SK-N-SH treated with all-trans-retinoic acid at 6 μM for 48 hours (cell line): Measurements from ENCODE around the gene ACADSB.

ENCODE experiments used
- ATAC-seq: fragments of 200-7000 bp; cut with Tn5 transposase; 3 replicates; pipeline ENCODE4 v1.9.1; 2020; ENCODE audit warnings: mild to moderate bottlenecking, moderate library complexity
- ARNTL ChIP-seq: fragments of 450-650 bp; formaldehyde crosslinking; IDR thresholded peaks from 2 replicates; pipeline ENCODE4 v1.5.0; 2020; ENCODE audit warnings: low read depth, mild to moderate bottlenecking, moderate library complexity, borderline replicate concordance
- BACH2 ChIP-seq: fragments of 250-450 bp; sonication (Bioruptor Pico); IDR thresholded peaks from 2 replicates; pipeline ENCODE4 v1.9.0; 2021; ENCODE audit warnings: mild to moderate bottlenecking, borderline replicate concordance
- ESRRG ChIP-seq: fragments of 250-450 bp; sonication (Bioruptor Pico); IDR thresholded peaks from 2 replicates; pipeline ENCODE4 v1.6.1; 2021; ENCODE audit warnings: mild to moderate bottlenecking
- GLIS3 ChIP-seq: fragments of 250-450 bp; sonication (Bioruptor Pico); IDR thresholded peaks from 2 replicates; pipeline ENCODE4 v1.5.0; 2020; ENCODE audit warnings: mild to moderate bottlenecking, moderate library complexity
- ISL1 ChIP-seq: fragments of 250-450 bp; sonication (Bioruptor Pico); IDR thresholded peaks from 2 replicates; pipeline ENCODE4 v2.1.2; 2022; ENCODE audit warnings: mild to moderate bottlenecking, moderate library complexity
- OSR1 ChIP-seq: fragments of 250-450 bp; sonication (Bioruptor Pico); IDR thresholded peaks from 2 replicates; pipeline ENCODE4 v1.8.0; 2022; ENCODE audit warnings: moderate library complexity, mild to moderate bottlenecking, inconsistent platforms
- PPARA ChIP-seq: fragments of 250-450 bp; sonication (Bioruptor Pico); IDR thresholded peaks from 2 replicates; pipeline ENCODE4 v1.5.0; 2020; ENCODE audit warnings: mild to moderate bottlenecking, borderline replicate concordance
- TCF4 ChIP-seq: fragments of 250-450 bp; sonication (Bioruptor Pico); IDR thresholded peaks from 2 replicates; pipeline ENCODE4 v1.8.0; 2021; ENCODE audit warnings: mild to moderate bottlenecking, moderate library complexity, borderline replicate concordance
- ZC3H10 ChIP-seq: fragments of 250-450 bp; sonication (Bioruptor Pico); IDR thresholded peaks from 2 replicates; pipeline ENCODE4 v1.5.1; 2021; ENCODE audit warnings: mild to moderate bottlenecking, moderate library complexity
- ZFP3 ChIP-seq: fragments of 250-450 bp; sonication (Bioruptor Pico); IDR thresholded peaks from 2 replicates; pipeline ENCODE4 v1.5.0; 2020; ENCODE audit warnings: mild to moderate bottlenecking, moderate library complexity
- ZFP30 ChIP-seq: fragments of 450-650 bp; formaldehyde crosslinking; IDR thresholded peaks from 2 replicates; pipeline ENCODE4 v1.5.0; 2022; ENCODE audit warnings: mild to moderate bottlenecking, moderate library complexity
- ZNF565 ChIP-seq: fragments of 450-650 bp; formaldehyde crosslinking; conservative IDR thresholded peaks from 2 replicates; pipeline ENCODE4 v1.5.0; 2020; ENCODE audit warnings: low read depth, mild to moderate bottlenecking, moderate library complexity
- ZNF70 ChIP-seq: fragments of 450-650 bp; formaldehyde crosslinking; IDR thresholded peaks from 2 replicates; pipeline ENCODE4 v1.5.0; 2020; ENCODE audit warnings: mild to moderate bottlenecking, moderate library complexity
- ZNF8 ChIP-seq: fragments of 450-650 bp; formaldehyde crosslinking; IDR thresholded peaks from 2 replicates; pipeline ENCODE4 v1.5.0; 2020; ENCODE audit warnings: mild to moderate bottlenecking, moderate library complexity
- TF ChIP-seq, protein P1 (sequence below): fragments of 250-450 bp; sonication (Bioruptor Pico); IDR thresholded peaks from 2 replicates; pipeline ENCODE4 v1.8.0; 2020; ENCODE audit warnings: mild to moderate bottlenecking, moderate library complexity, borderline replicate concordance
- TF ChIP-seq, protein P2 (sequence below): fragments of 250-450 bp; sonication (Bioruptor Pico); IDR thresholded peaks from 2 replicates; pipeline ENCODE4 v1.5.1; 2021; ENCODE audit warnings: mild to moderate bottlenecking, moderate library complexity
- TF ChIP-seq, protein P3 (sequence below): fragments of 250-450 bp; sonication (Bioruptor Pico); IDR thresholded peaks from 2 replicates; pipeline ENCODE4 v1.5.1; 2020; ENCODE audit warnings: low read depth, mild to moderate bottlenecking, moderate library complexity
- TF ChIP-seq, protein P4 (sequence below): fragments of 250-450 bp; sonication (Bioruptor Pico); IDR thresholded peaks from 2 replicates; pipeline ENCODE4 v1.8.0; 2021; ENCODE audit warnings: low read depth, mild to moderate bottlenecking, moderate library complexity, borderline replicate concordance
- TF ChIP-seq, protein P5 (sequence below): fragments of 250-450 bp; sonication (Bioruptor Pico); IDR thresholded peaks from 2 replicates; pipeline ENCODE4 v1.5.0; 2020; ENCODE audit warnings: mild to moderate bottlenecking, moderate library complexity

Gene ACADSB

DNA sequence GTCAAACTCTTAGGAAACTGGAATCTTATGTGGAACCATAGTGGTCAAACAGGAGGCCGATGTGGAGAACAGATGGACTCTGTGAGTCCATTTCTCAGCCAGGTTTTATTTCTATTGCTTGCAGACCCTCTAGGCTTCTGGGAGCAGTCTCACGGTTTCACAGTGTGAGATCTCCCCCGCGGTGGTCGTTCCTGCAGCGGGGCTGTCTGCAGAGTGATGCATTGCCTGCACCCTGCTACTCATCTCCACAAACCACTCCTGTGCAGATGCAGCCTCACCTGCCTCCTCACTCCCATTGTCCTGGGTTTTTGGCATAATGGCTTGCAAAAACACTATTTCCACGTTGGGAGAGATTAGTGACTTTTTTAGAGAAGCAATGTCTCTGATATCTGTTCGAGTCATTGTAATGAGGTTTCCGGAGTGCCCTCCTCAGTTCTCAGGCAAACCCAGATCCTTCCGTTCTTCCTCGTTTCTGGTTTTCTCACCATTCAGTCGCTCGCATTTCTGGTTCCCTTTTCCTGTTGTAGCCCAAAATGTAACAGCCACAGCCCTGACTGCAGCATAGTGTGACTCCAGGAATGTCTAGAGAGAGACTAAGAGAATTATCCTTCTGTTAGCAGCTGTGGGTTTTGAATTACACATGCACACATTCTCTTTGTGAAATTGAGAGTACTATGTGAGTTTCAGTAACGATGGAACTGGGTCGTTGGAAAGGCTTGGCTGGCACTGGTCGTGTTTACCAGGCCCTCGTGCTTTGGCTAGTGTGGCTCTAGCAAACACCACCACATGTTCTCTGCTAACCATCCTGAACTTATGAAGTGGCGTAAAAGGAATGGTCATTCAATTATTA lies 30.2 kb downstream of the ACADSB start:
- TF ChIP-seq GLIS3 (CRISPR knock-in tag), result no peak
- no peak for TF ChIP-seq BACH2
- TF ChIP-seq TCF4 (CRISPR knock-in tag), result no peak
- TF ChIP-seq ESRRG (CRISPR knock-in tag), result no peak
- no peak for ATAC-seq

DNA sequence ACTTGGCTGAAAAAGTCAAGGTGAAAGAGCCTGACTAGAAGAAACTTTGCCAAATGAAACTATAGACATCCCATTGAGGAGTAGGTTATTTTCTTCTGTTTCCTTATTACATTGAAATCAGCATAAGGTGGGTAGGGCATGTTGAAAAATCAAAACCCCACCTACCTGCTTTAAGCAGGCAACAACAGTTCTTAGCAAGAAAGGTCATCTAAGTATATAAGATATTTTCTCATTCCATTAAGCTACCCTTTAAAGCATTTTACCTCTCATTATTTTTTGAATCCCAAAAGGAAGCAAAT lies 30.8 kb downstream of the ACADSB start:
- no peak for ATAC-seq
- TF ChIP-seq, protein P1, sequence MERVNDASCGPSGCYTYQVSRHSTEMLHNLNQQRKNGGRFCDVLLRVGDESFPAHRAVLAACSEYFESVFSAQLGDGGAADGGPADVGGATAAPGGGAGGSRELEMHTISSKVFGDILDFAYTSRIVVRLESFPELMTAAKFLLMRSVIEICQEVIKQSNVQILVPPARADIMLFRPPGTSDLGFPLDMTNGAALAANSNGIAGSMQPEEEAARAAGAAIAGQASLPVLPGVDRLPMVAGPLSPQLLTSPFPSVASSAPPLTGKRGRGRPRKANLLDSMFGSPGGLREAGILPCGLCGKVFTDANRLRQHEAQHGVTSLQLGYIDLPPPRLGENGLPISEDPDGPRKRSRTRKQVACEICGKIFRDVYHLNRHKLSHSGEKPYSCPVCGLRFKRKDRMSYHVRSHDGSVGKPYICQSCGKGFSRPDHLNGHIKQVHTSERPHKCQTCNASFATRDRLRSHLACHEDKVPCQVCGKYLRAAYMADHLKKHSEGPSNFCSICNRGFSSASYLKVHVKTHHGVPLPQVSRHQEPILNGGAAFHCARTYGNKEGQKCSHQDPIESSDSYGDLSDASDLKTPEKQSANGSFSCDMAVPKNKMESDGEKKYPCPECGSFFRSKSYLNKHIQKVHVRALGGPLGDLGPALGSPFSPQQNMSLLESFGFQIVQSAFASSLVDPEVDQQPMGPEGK (CRISPR knock-in tag), result no peak
- no peak for TF ChIP-seq ZNF565 (CRISPR knock-in tag)
- no peak for TF ChIP-seq ZNF8 (CRISPR knock-in tag)
- TF ChIP-seq, protein P2, sequence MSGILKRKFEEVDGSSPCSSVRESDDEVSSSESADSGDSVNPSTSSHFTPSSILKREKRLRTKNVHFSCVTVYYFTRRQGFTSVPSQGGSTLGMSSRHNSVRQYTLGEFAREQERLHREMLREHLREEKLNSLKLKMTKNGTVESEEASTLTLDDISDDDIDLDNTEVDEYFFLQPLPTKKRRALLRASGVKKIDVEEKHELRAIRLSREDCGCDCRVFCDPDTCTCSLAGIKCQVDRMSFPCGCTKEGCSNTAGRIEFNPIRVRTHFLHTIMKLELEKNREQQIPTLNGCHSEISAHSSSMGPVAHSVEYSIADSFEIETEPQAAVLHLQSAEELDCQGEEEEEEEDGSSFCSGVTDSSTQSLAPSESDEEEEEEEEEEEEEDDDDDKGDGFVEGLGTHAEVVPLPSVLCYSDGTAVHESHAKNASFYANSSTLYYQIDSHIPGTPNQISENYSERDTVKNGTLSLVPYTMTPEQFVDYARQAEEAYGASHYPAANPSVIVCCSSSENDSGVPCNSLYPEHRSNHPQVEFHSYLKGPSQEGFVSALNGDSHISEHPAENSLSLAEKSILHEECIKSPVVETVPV (CRISPR knock-in tag), result no peak
- TF ChIP-seq ARNTL (CRISPR knock-in tag), result no peak
- no peak for TF ChIP-seq GLIS3 (CRISPR knock-in tag)
- TF ChIP-seq ISL1 (CRISPR knock-in tag), result no peak
- no peak for TF ChIP-seq TCF4 (CRISPR knock-in tag)
- no peak for TF ChIP-seq ZC3H10
- TF ChIP-seq ESRRG (CRISPR knock-in tag), result no peak
- TF ChIP-seq PPARA (CRISPR knock-in tag), result no peak
- no peak for TF ChIP-seq OSR1 (CRISPR knock-in tag)
- TF ChIP-seq, protein P3, sequence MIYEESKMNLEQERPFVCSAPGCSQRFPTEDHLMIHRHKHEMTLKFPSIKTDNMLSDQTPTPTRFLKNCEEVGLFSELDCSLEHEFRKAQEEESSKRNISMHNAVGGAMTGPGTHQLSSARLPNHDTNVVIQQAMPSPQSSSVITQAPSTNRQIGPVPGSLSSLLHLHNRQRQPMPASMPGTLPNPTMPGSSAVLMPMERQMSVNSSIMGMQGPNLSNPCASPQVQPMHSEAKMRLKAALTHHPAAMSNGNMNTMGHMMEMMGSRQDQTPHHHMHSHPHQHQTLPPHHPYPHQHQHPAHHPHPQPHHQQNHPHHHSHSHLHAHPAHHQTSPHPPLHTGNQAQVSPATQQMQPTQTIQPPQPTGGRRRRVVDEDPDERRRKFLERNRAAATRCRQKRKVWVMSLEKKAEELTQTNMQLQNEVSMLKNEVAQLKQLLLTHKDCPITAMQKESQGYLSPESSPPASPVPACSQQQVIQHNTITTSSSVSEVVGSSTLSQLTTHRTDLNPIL (CRISPR knock-in tag), result no peak
- TF ChIP-seq ZFP30, result no peak
- TF ChIP-seq ZNF70 (CRISPR knock-in tag), result no peak
- TF ChIP-seq, protein P4, sequence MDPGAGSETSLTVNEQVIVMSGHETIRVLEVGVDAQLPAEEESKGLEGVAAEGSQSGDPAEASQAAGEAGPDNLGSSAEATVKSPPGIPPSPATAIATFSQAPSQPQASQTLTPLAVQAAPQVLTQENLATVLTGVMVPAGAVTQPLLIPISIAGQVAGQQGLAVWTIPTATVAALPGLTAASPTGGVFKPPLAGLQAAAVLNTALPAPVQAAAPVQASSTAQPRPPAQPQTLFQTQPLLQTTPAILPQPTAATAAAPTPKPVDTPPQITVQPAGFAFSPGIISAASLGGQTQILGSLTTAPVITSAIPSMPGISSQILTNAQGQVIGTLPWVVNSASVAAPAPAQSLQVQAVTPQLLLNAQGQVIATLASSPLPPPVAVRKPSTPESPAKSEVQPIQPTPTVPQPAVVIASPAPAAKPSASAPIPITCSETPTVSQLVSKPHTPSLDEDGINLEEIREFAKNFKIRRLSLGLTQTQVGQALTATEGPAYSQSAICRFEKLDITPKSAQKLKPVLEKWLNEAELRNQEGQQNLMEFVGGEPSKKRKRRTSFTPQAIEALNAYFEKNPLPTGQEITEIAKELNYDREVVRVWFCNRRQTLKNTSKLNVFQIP, result no peak
- no peak for TF ChIP-seq ZFP3 (CRISPR knock-in tag)
- TF ChIP-seq, all 23 proteins: peak for 0

DNA sequence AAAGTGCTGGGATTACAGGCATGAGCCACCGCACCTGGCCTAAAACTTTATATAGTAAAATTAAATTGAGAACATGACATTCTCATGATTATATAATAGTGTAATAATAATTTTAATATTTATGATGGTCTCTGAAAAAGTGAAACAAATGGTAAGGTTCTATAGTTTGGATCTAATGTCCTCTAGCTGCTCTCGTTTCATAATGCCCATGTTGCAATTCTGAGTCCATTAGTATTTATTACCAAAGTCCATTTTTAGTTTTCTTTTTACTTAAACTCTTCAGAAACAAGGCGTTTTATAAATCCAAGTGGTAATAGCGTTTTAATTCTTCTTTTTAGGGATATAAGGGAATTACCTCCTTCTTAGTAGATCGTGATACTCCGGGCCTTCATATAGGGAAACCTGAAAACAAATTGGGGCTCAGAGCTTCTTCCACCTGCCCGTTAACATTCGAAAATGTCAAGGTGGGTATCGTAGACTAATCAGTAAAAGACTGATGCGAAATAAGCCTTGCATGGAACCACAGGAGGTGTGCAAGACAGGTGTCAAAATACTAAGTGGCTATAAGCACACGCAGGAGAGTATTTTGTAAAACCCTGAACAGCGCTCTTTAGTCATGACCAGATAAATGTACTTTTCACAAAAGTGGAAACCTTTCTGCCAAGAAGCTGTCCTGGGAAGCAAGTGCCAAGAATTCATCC lies 34.1 kb downstream of the ACADSB start:
- TF ChIP-seq ZC3H10 (no peak), OSR1 (CRISPR knock-in tag) (no peak), ESRRG (CRISPR knock-in tag) (no peak), TCF4 (CRISPR knock-in tag) (no peak), ZFP3 (CRISPR knock-in tag) (no peak), ZNF565 (CRISPR knock-in tag) (no peak)
- TF ChIP-seq, protein P5, sequence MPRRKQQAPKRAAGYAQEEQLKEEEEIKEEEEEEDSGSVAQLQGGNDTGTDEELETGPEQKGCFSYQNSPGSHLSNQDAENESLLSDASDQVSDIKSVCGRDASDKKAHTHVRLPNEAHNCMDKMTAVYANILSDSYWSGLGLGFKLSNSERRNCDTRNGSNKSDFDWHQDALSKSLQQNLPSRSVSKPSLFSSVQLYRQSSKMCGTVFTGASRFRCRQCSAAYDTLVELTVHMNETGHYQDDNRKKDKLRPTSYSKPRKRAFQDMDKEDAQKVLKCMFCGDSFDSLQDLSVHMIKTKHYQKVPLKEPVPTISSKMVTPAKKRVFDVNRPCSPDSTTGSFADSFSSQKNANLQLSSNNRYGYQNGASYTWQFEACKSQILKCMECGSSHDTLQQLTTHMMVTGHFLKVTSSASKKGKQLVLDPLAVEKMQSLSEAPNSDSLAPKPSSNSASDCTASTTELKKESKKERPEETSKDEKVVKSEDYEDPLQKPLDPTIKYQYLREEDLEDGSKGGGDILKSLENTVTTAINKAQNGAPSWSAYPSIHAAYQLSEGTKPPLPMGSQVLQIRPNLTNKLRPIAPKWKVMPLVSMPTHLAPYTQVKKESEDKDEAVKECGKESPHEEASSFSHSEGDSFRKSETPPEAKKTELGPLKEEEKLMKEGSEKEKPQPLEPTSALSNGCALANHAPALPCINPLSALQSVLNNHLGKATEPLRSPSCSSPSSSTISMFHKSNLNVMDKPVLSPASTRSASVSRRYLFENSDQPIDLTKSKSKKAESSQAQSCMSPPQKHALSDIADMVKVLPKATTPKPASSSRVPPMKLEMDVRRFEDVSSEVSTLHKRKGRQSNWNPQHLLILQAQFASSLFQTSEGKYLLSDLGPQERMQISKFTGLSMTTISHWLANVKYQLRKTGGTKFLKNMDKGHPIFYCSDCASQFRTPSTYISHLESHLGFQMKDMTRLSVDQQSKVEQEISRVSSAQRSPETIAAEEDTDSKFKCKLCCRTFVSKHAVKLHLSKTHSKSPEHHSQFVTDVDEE (CRISPR knock-in tag), result no peak
- TF ChIP-seq, protein P2 (CRISPR knock-in tag), result no peak
- ATAC-seq, result peak; percentile 35; the same call in 2 of the 3 replicates
